PC-9 (cell line): ENCODE measurements around the gene DENND10. TPM values are rescaled to one million over a fixed set of nuclear protein-coding genes. Genes with fewer than 3 reads are reported as not detected.
A peak's percentile ranks its signal among the peaks of the same experiment; 100 is the strongest.

Experiments
- BruUV-seq: library from RNA; stranded (reverse); fragments of 400-500 nt; replicated peaks from 2 replicates; lab custom pipeline; 2021; lab: Mats Ljungman, UMichigan
- CTCF ChIA-PET: fragments of 300-600 bp; sonication (Branson Sonifier 250); formaldehyde crosslinking; loops from one replicate; lab custom pipeline; 2022; ENCODE audit warnings: antibody characterized with exemption; lab: Charles Lee
- POLR2A ChIA-PET: fragments of 300-600 bp; sonication (Branson Sonifier 250); formaldehyde crosslinking; loops from one replicate; lab custom pipeline; 2022; ENCODE audit warnings: antibody characterized with exemption; ENCODE audit not compliant: unreplicated experiment; lab: Charles Lee
- DNase-seq, 2 experiments: peaks; one replicate each; pipeline versions ENCODE4 v3.0.0 to v3.0.0-alpha.2; 2015 to 2022; ENCODE audit warnings: mixed read lengths in 1 of 2
- H2AFZ ChIP-seq: fragments of 200-600 bp; sonication (generic); 2 replicates; pipeline ENCODE4 v1.8.1; 2017; ENCODE audit warnings: antibody characterized with exemption
- H3F3A ChIP-seq: fragments of 200-600 bp; sonication (generic); 2 replicates; pipeline ENCODE4 v1.8.1; 2017; ENCODE audit warnings: antibody characterized with exemption, mild to moderate bottlenecking, low read depth; ENCODE audit not compliant: insufficient read depth
- H3K27ac ChIP-seq: fragments of 200-600 bp; sonication (generic); 2 replicates; pipeline ENCODE4 v1.6.1; 2016; ENCODE audit warnings: mixed run types
- H3K27me3 ChIP-seq: fragments of 200-600 bp; sonication (generic); 2 replicates; pipeline ENCODE4 v1.6.1; 2016; ENCODE audit warnings: low read depth, mixed run types; ENCODE audit not compliant: insufficient read depth
- H3K36me3 ChIP-seq: fragments of 200-600 bp; sonication (generic); 2 replicates; pipeline ENCODE4 v1.6.1; 2016; ENCODE audit warnings: low read depth, mixed run types
- H3K4me1 ChIP-seq: fragments of 200-600 bp; sonication (generic); replicated peaks from 2 replicates; pipeline ENCODE4 v1.6.1; 2016; ENCODE audit warnings: mixed run types; ENCODE audit not compliant: insufficient read depth
- H3K4me2 ChIP-seq: fragments of 200-600 bp; sonication (generic); 2 replicates; pipeline ENCODE4 v1.6.1; 2017; ENCODE audit warnings: mixed run types
- H3K4me3 ChIP-seq: fragments of 200-600 bp; sonication (generic); 2 replicates; pipeline ENCODE4 v1.6.1; 2016; ENCODE audit warnings: mixed run types
- H3K79me2 ChIP-seq: fragments of 200-600 bp; sonication (generic); 2 replicates; pipeline ENCODE4 v1.6.1; 2017; ENCODE audit warnings: low read depth, mixed run types
- H3K9me2 ChIP-seq: fragments of 200-600 bp; sonication (generic); 2 replicates; pipeline ENCODE4 v1.8.1; 2017; ENCODE audit warnings: mild to moderate bottlenecking; ENCODE audit not compliant: insufficient read depth
- H3K9me3 ChIP-seq: fragments of 200-600 bp; sonication (generic); 2 replicates; pipeline ENCODE4 v1.8.1; 2016; ENCODE audit warnings: low read depth; ENCODE audit not compliant: insufficient read depth
- H4K20me1 ChIP-seq: fragments of 200-600 bp; sonication (generic); 2 replicates; pipeline ENCODE4 v1.8.1; 2017; ENCODE audit not compliant: insufficient read depth
- CTCF ChIP-seq: fragments of 200-600 bp; sonication (generic); conservative IDR thresholded peaks from 2 replicates; pipeline ENCODE4 v1.6.1; 2017; ENCODE audit warnings: mixed run types, antibody characterized with exemption, mild to moderate bottlenecking, moderate library complexity
- EZH2 ChIP-seq: fragments of 200-600 bp; sonication (generic); IDR thresholded peaks from 2 replicates; pipeline ENCODE4 v1.8.0; 2017; ENCODE audit warnings: antibody characterized with exemption, low read depth
- intact Hi-C: fragments of 100-400 bp; cut with micrococcal nuclease; formaldehyde crosslinking; loops from one replicate; pipeline ENCODE4 v1.10.0; 2022; ENCODE audit not compliant: unreplicated experiment
- total RNA-seq: library from RNA; stranded (reverse); gene quantifications from 2 replicates; pipeline ENCODE4 v1.2.3, GENCODE V29; 2021

DENND10 gene
- total RNA-seq, 1 experiment from 2014 or later: 30.1 TPM

- H3K36me3 ChIP-seq: no peaks in the 10 kb centered on the region
- no peaks in the 10 kb centered on the region for H3K9me2 ChIP-seq
- H3K27me3 ChIP-seq: no peaks in the 10 kb centered on the region
- peaks cover 17% of the 10 kb centered on the region; the same call in 1 of the 2 replicates for H3F3A ChIP-seq
- no peaks in the 10 kb centered on the region for H3K9me3 ChIP-seq
- TF ChIP-seq CTCF (no peak), EZH2 (no peak)
- intact Hi-C loops: loop anchor here (10.0 kb wide), 1 partner anchor 344 kb away; the partner anchor contains the start of gene CACUL1
- no peak overlapping the region for H2AFZ ChIP-seq
- no peak overlapping the region for H3K4me2 ChIP-seq
- ChIA-PET POLR2A (no interaction called here), CTCF (no interaction called here)
- no peaks in the 10 kb centered on the region for H4K20me1 ChIP-seq
- BruUV-seq: no TSS peak
- H3K4me3 ChIP-seq: no peak overlapping the region
- H3K4me1 ChIP-seq: peaks cover 16% of the 10 kb centered on the region
- no peak overlapping the region for H3K27ac ChIP-seq
- H3K79me2 ChIP-seq: no peaks in the 10 kb centered on the region
- DNase-seq: no peak
These were observed 5.3 kb upstream of the DENND10 start for GRCh38 chr10:119098576-119098975.

- no TSS peak for BruUV-seq
- intact Hi-C loops: loop anchor here (1.0 to 2.0 kb wide), 2 partner anchors 9 to 20 kb away; partner anchors contain the start of gene EIF3A
- Histone ChIP-seq H3K4me2 (peak overlapping the region; percentile 47), H3K9me3 (no peaks in the 10 kb centered on the region), H3K9me2 (no peaks in the 10 kb centered on the region), H3K36me3 (no peaks in the 10 kb centered on the region), H3F3A (peaks cover 17% of the 10 kb centered on the region; the same call in 1 of the 2 replicates), H4K20me1 (no peaks in the 10 kb centered on the region), H2AFZ (no peak overlapping the region), H3K4me3 (no peak overlapping the region), H3K27me3 (no peaks in the 10 kb centered on the region), H3K4me1 (peaks cover 24% of the 10 kb centered on the region), H3K27ac (peak overlapping the region; percentile 81), H3K79me2 (peaks cover 11% of the 10 kb centered on the region; the same call in 1 of the 2 replicates)
- CTCF ChIA-PET: interaction anchor here (0.6 to 0.7 kb wide), 2 partner anchors 13 to 759 kb away, joined by 3 to 4 read pairs; no protein-coding TSS in a partner anchor
- POLR2A ChIA-PET: interaction anchor here (0.5 to 0.6 kb wide), 5 partner anchors 10 to 68 kb away, joined by 3 to 15 read pairs (median 4); no protein-coding TSS in a partner anchor
- TF ChIP-seq CTCF (no peak), EZH2 (no peak)
- peak; percentile 26 to 88 for DNase-seq
These were observed 3.3 kb upstream of the DENND10 start for GRCh38 chr10:119100434-119101238.

GRCh38 chr10:119101366-119102098 lies 2.4 kb upstream of the DENND10 start:
- peaks cover 25% of the 10 kb centered on the region for H3K4me1 ChIP-seq
- intact Hi-C loops: loop anchor here (2.0 kb wide), 1 partner anchor 21 kb away; the partner anchor contains the start of gene EIF3A
- H3K4me3 ChIP-seq: no peak overlapping the region
- peaks cover 17% of the 10 kb centered on the region; the same call in 1 of the 2 replicates for H3F3A ChIP-seq
- DNase-seq: peak in 1 of 2 experiments; percentile 21
- no peaks in the 10 kb centered on the region for H4K20me1 ChIP-seq
- peak overlapping the region; percentile 81 for H3K27ac ChIP-seq
- no peaks in the 10 kb centered on the region for H3K9me3 ChIP-seq
- BruUV-seq: no TSS peak
- ChIA-PET CTCF (interaction anchor here (0.6 to 0.7 kb wide), 2 partner anchors 12 to 758 kb away, joined by 3 to 4 read pairs; no protein-coding TSS in a partner anchor), POLR2A (interaction anchor here (0.5 to 0.6 kb wide), 2 partner anchors 31 to 69 kb away, joined by 4 to 8 read pairs; no protein-coding TSS in a partner anchor)
- H3K36me3 ChIP-seq: no peaks in the 10 kb centered on the region
- TF ChIP-seq EZH2 (no peak), CTCF (no peak)
- 0 out of 2 replicates have a peak overlapping the region, but pooled peaks have one; percentile 47 for H3K4me2 ChIP-seq
- H3K27me3 ChIP-seq: no peaks in the 10 kb centered on the region
- no peaks in the 10 kb centered on the region for H3K9me2 ChIP-seq
- H3K79me2 ChIP-seq: peaks cover 18% of the 10 kb centered on the region
- no peak overlapping the region for H2AFZ ChIP-seq
